HEK293 (cell line): ENCODE results near the gene TMEM132A.
A peak's percentile ranks its signal among the peaks of the same experiment; 100 is the strongest.

Source experiments
- CTCF ChIA-PET: fragments of 350-600 bp; formaldehyde crosslinking; extraction: SDS; loops from one replicate; lab custom pipeline; 2021; ENCODE audit warnings: antibody characterized with exemption; lab: Yijun Ruan, JAX
- POLR2A ChIA-PET: fragments of 300-600 bp; formaldehyde crosslinking; extraction: SDS; loops from one replicate; lab custom pipeline; 2020; ENCODE audit warnings: antibody characterized with exemption, inconsistent platforms; lab: Yijun Ruan, JAX
- H3K27ac ChIP-seq: fragments of 200-500 bp; sonication (Bioruptor generic); 2 replicates; pipeline ENCODE4 v1.5.1; 2014; ENCODE audit warnings: low read depth, low read length, control low read depth, inconsistent platforms; ENCODE audit errors: extremely low read depth
- H3K36me3 ChIP-seq, 2 experiments: fragments of 200-500 bp in 1 of 2; sonication (Bioruptor generic) in 1 of 2; 1 replicate in 1 of 2; 2 replicates in 1 of 2; pipeline ENCODE4 v1.5.1; 2014 to 2017; ENCODE audit warnings: inconsistent platforms in 2 of 2, low read length in 2 of 2; ENCODE audit not compliant: control insufficient read depth in 2 of 2, insufficient read depth in 1 of 2
- H3K4me1 ChIP-seq: fragments of 200-500 bp; sonication (Bioruptor generic); 2 replicates; pipeline ENCODE4 v1.5.1; 2014; ENCODE audit warnings: mild to moderate bottlenecking, low read length, inconsistent platforms; ENCODE audit not compliant: control insufficient read depth, insufficient read depth
- H3K4me3 ChIP-seq: 2 replicates; pipeline ENCODE4 v1.5.1; 2011; ENCODE audit warnings: low read depth, mild to moderate bottlenecking, control low read depth, low read length, moderate library complexity
- H3K9me3 ChIP-seq: fragments of 200-500 bp; sonication (Bioruptor generic); 2 replicates; pipeline ENCODE4 v1.5.1; 2014; ENCODE audit warnings: low read depth, low read length, inconsistent platforms; ENCODE audit not compliant: control insufficient read depth, insufficient read depth
- ELK4 ChIP-seq: IDR thresholded peaks from 2 replicates; pipeline ENCODE4 v1.6.1; 2011; ENCODE audit warnings: mild to moderate bottlenecking, low read depth, low read length, borderline replicate concordance
- GLIS2 ChIP-seq: fragments of 450-650 bp; formaldehyde crosslinking; IDR thresholded peaks from 2 replicates; pipeline ENCODE4 v1.5.1; 2016; ENCODE audit warnings: missing biosample characterization, missing genetic modification characterization
- KLF8 ChIP-seq: fragments of 450-650 bp; formaldehyde crosslinking; IDR thresholded peaks from 2 replicates; pipeline ENCODE4 v1.5.1; 2016; ENCODE audit warnings: missing biosample characterization, missing genetic modification characterization
- OVOL3 ChIP-seq: fragments of 450-650 bp; formaldehyde crosslinking; IDR thresholded peaks from 2 replicates; pipeline ENCODE4 v1.5.1; 2016; ENCODE audit warnings: missing biosample characterization, missing genetic modification characterization
- SALL2 ChIP-seq: fragments of 450-650 bp; formaldehyde crosslinking; IDR thresholded peaks from 2 replicates; pipeline ENCODE4 v1.5.0; 2017; ENCODE audit warnings: missing biosample characterization, mild to moderate bottlenecking, missing genetic modification characterization, borderline replicate concordance
- ZFHX2 ChIP-seq: fragments of 450-650 bp; formaldehyde crosslinking; conservative IDR thresholded peaks from 2 replicates; pipeline ENCODE4 v1.5.1; 2016; ENCODE audit warnings: missing biosample characterization, missing genetic modification characterization
- ZNF10 ChIP-seq: fragments of 450-650 bp; formaldehyde crosslinking; IDR thresholded peaks from 2 replicates; pipeline ENCODE4 v1.5.1; 2017; ENCODE audit warnings: missing biosample characterization, missing genetic modification characterization
- ZNF148 ChIP-seq: fragments of 450-650 bp; formaldehyde crosslinking; IDR thresholded peaks from 2 replicates; pipeline ENCODE4 v1.5.0; 2017; ENCODE audit warnings: missing biosample characterization, missing genetic modification characterization, borderline replicate concordance
- ZNF16 ChIP-seq: fragments of 450-650 bp; formaldehyde crosslinking; IDR thresholded peaks from 2 replicates; pipeline ENCODE4 v1.5.1; 2016; ENCODE audit warnings: low read depth, missing biosample characterization, missing genetic modification characterization
- ZNF18 ChIP-seq: fragments of 450-650 bp; formaldehyde crosslinking; IDR thresholded peaks from 2 replicates; pipeline ENCODE4 v1.5.1; 2016; ENCODE audit warnings: missing biosample characterization, missing genetic modification characterization
- ZNF19 ChIP-seq: fragments of 450-650 bp; formaldehyde crosslinking; IDR thresholded peaks from 2 replicates; pipeline ENCODE4; 2016; ENCODE audit warnings: missing biosample characterization, missing genetic modification characterization, low read depth
- ZNF366 ChIP-seq: fragments of 450-650 bp; formaldehyde crosslinking; conservative IDR thresholded peaks from 2 replicates; pipeline ENCODE4 v1.5.1; 2016; ENCODE audit warnings: missing biosample characterization, missing genetic modification characterization
- ZNF48 ChIP-seq: fragments of 450-650 bp; formaldehyde crosslinking; IDR thresholded peaks from 2 replicates; pipeline ENCODE4 v1.5.1; 2016; ENCODE audit warnings: missing biosample characterization, missing genetic modification characterization
- ZNF514 ChIP-seq: fragments of 450-650 bp; formaldehyde crosslinking; IDR thresholded peaks from 2 replicates; pipeline ENCODE4 v1.5.1; 2016; ENCODE audit warnings: missing biosample characterization, missing genetic modification characterization
- ZNF585B ChIP-seq: fragments of 450-650 bp; formaldehyde crosslinking; IDR thresholded peaks from 2 replicates; pipeline ENCODE4 v1.5.1; 2016; ENCODE audit warnings: missing biosample characterization, missing genetic modification characterization
- ZNF623 ChIP-seq: fragments of 450-650 bp; formaldehyde crosslinking; IDR thresholded peaks from 2 replicates; pipeline ENCODE4 v1.5.1; 2016; ENCODE audit warnings: missing biosample characterization, missing genetic modification characterization
- ZNF645 ChIP-seq: fragments of 450-650 bp; formaldehyde crosslinking; IDR thresholded peaks from 2 replicates; pipeline ENCODE4; 2016; ENCODE audit warnings: missing biosample characterization, missing genetic modification characterization
- ZNF664 ChIP-seq: fragments of 450-650 bp; formaldehyde crosslinking; IDR thresholded peaks from 2 replicates; pipeline ENCODE4 v1.5.1; 2016; ENCODE audit warnings: missing biosample characterization, missing genetic modification characterization

Gene TMEM132A

GRCh38 chr11:60951904-60952741, 27.9 kb downstream of the TMEM132A start, which contains the start of gene SLC15A3 (continued):
- TF ChIP-seq ZNF585B (tag by site-specific recombination) (no peak), ZNF19 (tag by site-specific recombination) (no peak), ELK4 (no peak), ZNF148 (tag by site-specific recombination) (no peak), ZNF514 (tag by site-specific recombination) (no peak)
- TF ChIP-seq, all 188 proteins: peak for 0

GRCh38 chr11:60952742-60953170, 28.5 kb downstream of the TMEM132A start:
- H3K4me3 ChIP-seq: no peak overlapping the region
- no peak overlapping the region for H3K27ac ChIP-seq
- TF ChIP-seq ZNF16: peak; percentile 67; the same call in 1 of the 2 replicates
- no peak for TF ChIP-seq ZNF366 (tag by site-specific recombination)
- TF ChIP-seq ZNF623 (tag by site-specific recombination): peak; percentile 60
- peak; percentile 50; the same call in 1 of the 2 replicates for TF ChIP-seq ZNF664
- no peak for TF ChIP-seq GLIS2
- ChIA-PET CTCF (interaction anchor here (0.6 to 0.9 kb wide), 2 partner anchors 8 to 121 kb away, joined by 3 to 4 read pairs; no protein-coding TSS in a partner anchor), POLR2A (no interaction called here)
- H3K36me3 ChIP-seq: no peaks in the 10 kb centered on the region
- H3K4me1 ChIP-seq: no peaks in the 10 kb centered on the region
- no peaks in the 10 kb centered on the region for H3K9me3 ChIP-seq

- H3K27ac ChIP-seq: no peak overlapping the region
- ChIA-PET POLR2A (interaction anchor here (0.7 kb wide), 1 partner anchor 15 kb away, joined by 3 read pairs; no protein-coding TSS in a partner anchor), CTCF (interaction anchor here (0.9 to 1.4 kb wide), 3 partner anchors 13 to 122 kb away, joined by 3 to 5 read pairs (median 5); no protein-coding TSS in a partner anchor)
- no peaks in the 10 kb centered on the region for H3K4me1 ChIP-seq
- H3K4me3 ChIP-seq: no peak overlapping the region
- no peaks in the 10 kb centered on the region for H3K9me3 ChIP-seq
- no peak for TF ChIP-seq ZNF366 (tag by site-specific recombination)
- TF ChIP-seq ZNF645 (tag by site-specific recombination): no peak
- no peak for TF ChIP-seq KLF8 (tag by site-specific recombination)
- no peak for TF ChIP-seq ZNF18 (tag by site-specific recombination)
- TF ChIP-seq SALL2: no peak
- no peak for TF ChIP-seq ZFHX2 (tag by site-specific recombination)
- TF ChIP-seq OVOL3 (tag by site-specific recombination): no peak
- TF ChIP-seq ZNF48 (tag by site-specific recombination): no peak
- no peak for TF ChIP-seq ZNF10 (tag by site-specific recombination)
- no peaks in the 10 kb centered on the region for H3K36me3 ChIP-seq
Measured at GRCh38 chr11:60953781-60954180, 29.5 kb downstream of the TMEM132A start.
